ENCODE data around the gene GPR142. TPM values are rescaled to one million over a fixed set of nuclear protein-coding genes. Genes with fewer than 3 reads are reported as not detected.

GPR142 gene
- total and polyA plus RNA-seq, 11 donors: not detected

GRCh38 chr17:74343526-74344284 is 23.6 kb upstream of the GPR142 start:
- Histone ChIP-seq H3K9me3 (no peaks in the 10 kb centered on the region), H3K27me3 (peaks cover 0 to 8% (median 0%) of the 10 kb centered on the region in 9 donors), H3K4me1 (no peaks in the 10 kb centered on the region), H3K36me3 (no peaks in the 10 kb centered on the region), H3K4me3 (no peak overlapping the region), H3K27ac (no peak overlapping the region)
- intact Hi-C loops (cut with DNase I): no loop called here
- no peak for ATAC-seq
- no peak for DNase-seq
- WGBS, 4 donors: 54 to 67% (median 56%) methylated on average over 9 of the region's 9 CpGs
- TF ChIP-seq POLR2A (IDR thresholded peaks at IDR 0.05): no peak
- TF ChIP-seq CTCF (IDR thresholded peaks at IDR 0.05): no peak

- Histone ChIP-seq H3K9me3 (no peaks in the 10 kb centered on the region), H3K4me3 (no peak overlapping the region), H3K4me1 (no peaks in the 10 kb centered on the region), H3K27me3 (peaks cover 0 to 9% (median 0%) of the 10 kb centered on the region in 9 donors), H3K36me3 (no peaks in the 10 kb centered on the region), H3K27ac (no peak overlapping the region)
- no peak for TF ChIP-seq CTCF (IDR thresholded peaks at IDR 0.05)
- no peak for TF ChIP-seq POLR2A (IDR thresholded peaks at IDR 0.05)
- DNase-seq (peak in 1 of 5 donors; percentile 58), ATAC-seq (no peak)
- WGBS, 4 donors: 82 to 87% (median 85%) methylated on average over 20 to 21 of the region's 21 CpGs
- intact Hi-C loops (cut with DNase I): no loop called here
Observed at GRCh38 chr17:74344658-74345057, 22.6 kb upstream of the GPR142 start.

GRCh38 chr17:74345433-74346241 is 21.7 kb upstream of the GPR142 start:
- WGBS, 4 donors: 79 to 86% (median 82%) methylated on average over 11 to 13 of the region's 13 CpGs
- TF ChIP-seq POLR2A (IDR thresholded peaks at IDR 0.05) (no peak), CTCF (IDR thresholded peaks at IDR 0.05) (no peak)
- Histone ChIP-seq H3K27me3 (peaks cover 0 to 19% (median 0%) of the 10 kb centered on the region in 9 donors), H3K4me3 (no peak overlapping the region), H3K9me3 (no peaks in the 10 kb centered on the region), H3K36me3 (no peaks in the 10 kb centered on the region), H3K4me1 (no peaks in the 10 kb centered on the region), H3K27ac (no peak overlapping the region)
- no peak for ATAC-seq
- DNase-seq: no peak
- intact Hi-C loops (cut with DNase I): no loop called here

DNA sequence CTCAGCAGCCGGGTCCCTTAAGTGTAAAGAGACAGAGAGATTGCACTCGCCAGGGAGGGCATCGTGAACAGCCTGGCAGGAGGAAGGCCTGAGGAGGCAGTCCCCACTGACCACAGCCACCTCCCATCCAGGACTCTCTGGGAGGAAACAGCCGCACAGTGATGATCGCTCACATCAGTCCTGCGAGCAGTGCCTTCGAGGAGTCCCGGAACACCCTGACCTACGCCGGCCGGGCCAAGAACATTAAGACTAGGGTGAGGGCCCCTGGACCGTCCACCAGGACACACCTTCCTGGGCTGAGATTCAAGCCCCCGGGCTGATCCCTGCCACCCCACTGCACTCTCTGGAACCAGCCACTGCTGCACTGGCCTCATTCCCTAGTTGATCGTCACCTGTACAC is 19.7 kb upstream of the GPR142 start:
- TF ChIP-seq POLR2A (IDR thresholded peaks at IDR 0.05): no peak
- TF ChIP-seq CTCF (IDR thresholded peaks at IDR 0.05): no peak
- no peaks in the 10 kb centered on the region for H3K36me3 ChIP-seq
- H3K4me3 ChIP-seq: no peak overlapping the region
- intact Hi-C loops (cut with DNase I): no loop called here
- WGBS, 4 donors: 76 to 82% (median 79%) methylated on average over 14 of the region's 14 CpGs
- H3K27ac ChIP-seq: no peak overlapping the region
- H3K27me3 ChIP-seq: peaks cover 0 to 39% (median 13%) of the 10 kb centered on the region in 9 donors
- no peak for ATAC-seq
- H3K9me3 ChIP-seq: no peaks in the 10 kb centered on the region
- peak in 1 of 5 donors; percentile 56 for DNase-seq
- peaks cover 0 to 8% (median 0%) of the 10 kb centered on the region in 12 donors for H3K4me1 ChIP-seq

Data from heart left ventricle (tissue), 16 donors.